Stimulated activated naive CD8-positive, alpha-beta T cell treated with anti-CD3 and anti-CD28 coated beads, Interleukin-15, Interleukin-2, amounts not matched to agents 100 U/mL and 50 U/mL, for 24 hours (primary cell): Measurements from ENCODE around the gene CCDC60.

Experiments
- ATAC-seq: fragments of 150-1000 bp; cut with Tn5 transposase; one replicate; pipeline ENCODE4 v1.10.0; 2021
- DNase-seq: peaks from one replicate; pipeline ENCODE4 v3.0.0; 2021

The CCDC60 gene

DNA sequence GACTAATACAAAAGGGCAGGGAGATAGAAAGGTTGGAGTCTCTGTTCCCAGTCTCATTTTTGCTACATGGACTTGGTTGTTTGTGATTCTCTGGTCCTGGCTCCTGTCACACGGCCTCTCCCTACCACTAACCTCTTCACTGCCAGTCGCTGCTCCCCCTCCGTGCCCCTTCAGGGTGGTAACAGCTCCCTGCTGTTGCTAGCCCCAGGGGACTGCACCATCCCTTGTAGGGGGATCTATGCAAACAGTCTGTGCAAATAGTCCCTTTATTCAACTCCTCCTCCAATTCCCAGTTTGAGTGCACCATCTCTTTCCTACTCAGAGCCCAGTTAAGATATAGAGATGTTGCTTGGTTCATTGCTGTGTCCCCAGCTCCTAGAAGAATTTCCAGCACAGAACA, 51.1 kb downstream of the CCDC60 start:
- no peak for DNase-seq
- ATAC-seq, result no peak

DNA sequence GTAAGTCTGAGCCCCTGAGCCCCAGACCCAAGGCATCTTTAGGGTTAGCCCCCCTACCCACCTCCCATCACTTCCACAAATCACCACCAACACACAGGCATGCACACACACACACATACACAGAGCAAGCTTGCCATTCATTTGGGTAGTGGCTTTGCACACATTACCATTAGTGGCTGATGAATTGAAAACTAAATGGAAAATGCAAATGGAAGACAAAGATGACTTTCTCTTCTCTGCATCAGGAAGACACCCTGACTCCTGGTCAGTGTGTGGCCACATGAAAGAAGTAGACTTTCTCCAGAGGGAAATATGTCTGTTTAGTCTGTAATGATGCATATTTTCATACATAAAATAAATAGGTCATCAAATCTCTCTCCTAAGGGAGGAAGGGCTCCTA, 55.2 kb downstream of the CCDC60 start:
- no peak for DNase-seq
- ATAC-seq, result no peak

DNA sequence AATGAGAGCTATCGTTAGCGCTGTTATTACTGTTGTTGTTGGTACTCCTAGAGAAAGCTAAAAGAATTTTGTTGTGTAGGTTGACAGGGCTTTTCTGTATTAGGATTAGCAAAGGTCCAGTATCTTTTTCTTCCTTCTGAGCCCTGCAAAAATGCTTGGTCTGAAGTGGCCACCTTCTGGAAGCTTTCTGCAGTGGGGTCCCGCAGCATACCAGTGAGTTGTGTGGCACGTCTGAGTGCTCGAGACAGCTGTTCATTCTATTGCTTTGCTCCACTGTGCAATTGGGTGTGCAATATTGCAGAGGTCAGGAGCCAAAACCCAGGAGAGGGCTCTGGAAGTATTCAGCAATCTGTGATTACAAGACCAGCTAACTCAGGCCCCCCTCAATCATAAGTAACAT, 57.1 kb downstream of the CCDC60 start:
- ATAC-seq (no peak), DNase-seq (no peak)

DNA sequence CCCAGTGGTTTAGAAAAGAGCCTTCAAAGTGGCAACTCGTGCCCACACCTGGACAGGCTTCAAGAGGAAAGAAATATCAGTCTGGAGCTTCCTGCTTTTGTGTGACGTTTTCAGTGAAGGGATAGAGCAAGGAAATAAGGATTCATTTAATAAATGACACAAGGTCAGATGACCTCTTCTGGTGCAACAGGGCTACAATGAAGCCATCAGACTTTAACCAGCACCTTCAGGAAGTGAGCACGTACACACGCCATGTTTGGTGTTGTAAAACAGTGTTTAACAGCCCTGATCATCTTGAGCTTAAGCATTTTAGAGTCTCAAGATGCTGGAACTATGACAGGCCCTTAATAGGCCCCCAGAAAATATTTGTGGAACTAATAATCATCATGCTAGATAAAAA, 59.1 kb downstream of the CCDC60 start:
- no peak for DNase-seq
- no peak for ATAC-seq

DNA sequence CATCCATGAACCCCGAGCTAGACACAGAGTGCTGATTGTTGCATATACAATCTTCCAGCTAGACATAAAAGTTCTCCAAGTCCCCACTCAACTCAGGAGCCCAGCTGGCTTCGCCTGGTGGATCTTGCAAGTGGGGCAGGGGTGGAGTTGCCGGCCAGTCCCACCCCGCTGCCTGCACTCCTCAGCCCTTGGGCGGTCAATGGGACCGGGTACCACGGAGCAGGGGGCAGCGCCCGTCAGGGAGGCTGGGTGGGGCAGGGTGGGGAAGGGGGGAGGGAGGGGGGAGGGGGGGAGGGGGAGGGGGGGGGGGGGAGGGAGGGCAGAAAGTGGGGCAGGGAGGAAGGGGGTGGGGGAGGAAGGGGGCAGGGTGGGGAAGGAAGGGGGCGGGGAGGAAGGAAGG, 63.0 kb downstream of the CCDC60 start:
- no peak for DNase-seq
- ATAC-seq, result no peak

DNA sequence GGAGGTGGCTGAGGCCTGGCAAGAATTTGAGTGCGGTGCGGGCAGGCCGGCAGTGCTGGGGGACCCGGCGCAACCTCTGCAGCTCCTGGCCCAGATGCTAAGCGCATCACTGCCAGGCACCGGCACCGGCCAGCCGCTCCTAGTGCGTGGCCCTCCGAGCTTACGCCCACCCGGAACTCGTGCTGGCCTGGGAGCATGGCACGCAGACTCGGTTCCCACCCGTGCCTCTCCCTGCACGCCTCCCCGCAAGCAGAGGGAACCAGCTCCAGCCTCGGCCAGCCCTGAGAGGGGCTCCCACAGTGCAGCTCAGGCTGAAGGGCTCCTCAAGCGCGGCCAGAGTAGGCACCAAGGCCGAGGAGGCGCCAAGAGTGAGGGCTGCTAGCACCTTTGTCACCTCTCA, 63.7 kb downstream of the CCDC60 start:
- no peak for ATAC-seq

DNA sequence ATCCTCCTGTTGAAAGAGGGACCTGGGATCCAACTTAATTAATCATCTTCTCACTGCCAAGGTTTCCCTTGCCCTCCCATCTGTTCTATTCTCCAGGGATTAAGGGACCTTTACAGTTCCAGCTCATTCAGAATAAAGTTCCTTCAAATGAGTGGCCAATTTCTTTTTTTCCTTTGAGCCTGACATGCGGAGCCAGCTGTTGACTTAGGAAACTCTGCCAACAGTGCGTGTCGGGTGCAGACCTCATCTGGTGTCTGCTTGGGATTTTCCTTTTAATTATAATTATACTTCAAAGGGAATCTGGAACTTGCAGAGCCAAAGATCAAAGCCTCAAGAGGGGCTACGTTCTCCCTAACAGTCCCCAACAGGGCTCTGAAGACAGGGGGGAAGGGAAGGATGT, 64.8 kb downstream of the CCDC60 start:
- ATAC-seq, result no peak
- no peak for DNase-seq

More for the DNA sequence above, 63.7 kb downstream of the CCDC60 start:
- no peak for DNase-seq

DNA sequence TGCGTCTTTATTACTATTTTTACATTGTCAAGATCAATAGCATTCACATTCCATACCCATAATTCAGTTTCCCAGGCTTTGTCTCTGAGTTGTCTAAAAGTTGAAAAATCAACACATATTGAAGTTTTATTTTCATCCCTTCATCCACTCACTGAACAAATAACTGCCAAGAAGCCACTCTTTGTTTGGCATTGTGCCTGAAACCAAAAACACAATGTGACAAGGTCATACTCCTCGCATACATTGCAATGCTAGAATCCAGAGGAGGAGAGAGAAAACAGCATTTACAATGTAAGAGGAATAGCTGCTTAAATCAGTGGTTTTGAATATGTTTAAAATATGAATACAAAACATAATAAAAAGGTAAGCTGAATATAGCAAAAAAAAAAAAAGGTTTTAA, 71.8 kb downstream of the CCDC60 start:
- no peak for ATAC-seq
- DNase-seq, result no peak

DNA sequence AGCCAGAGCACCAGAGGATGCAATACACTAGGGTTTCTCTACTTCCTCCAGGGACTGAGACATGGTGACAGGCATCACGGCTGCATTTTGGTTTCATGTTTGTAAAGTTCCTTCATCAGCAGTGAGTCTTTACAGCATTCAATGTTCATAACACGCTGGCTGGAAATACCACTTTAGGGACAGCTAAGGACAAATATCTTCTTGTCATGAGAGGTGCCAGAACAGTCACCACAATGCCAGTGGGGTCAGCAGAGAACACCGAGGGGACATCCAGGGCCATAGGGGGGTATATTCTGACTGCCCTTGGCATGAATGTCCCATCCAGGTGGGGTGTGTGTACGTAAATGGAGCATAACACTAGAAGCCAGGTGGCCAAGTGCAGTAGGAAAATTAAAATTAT, 72.3 kb downstream of the CCDC60 start:
- no peak for ATAC-seq
- DNase-seq, result no peak

DNA sequence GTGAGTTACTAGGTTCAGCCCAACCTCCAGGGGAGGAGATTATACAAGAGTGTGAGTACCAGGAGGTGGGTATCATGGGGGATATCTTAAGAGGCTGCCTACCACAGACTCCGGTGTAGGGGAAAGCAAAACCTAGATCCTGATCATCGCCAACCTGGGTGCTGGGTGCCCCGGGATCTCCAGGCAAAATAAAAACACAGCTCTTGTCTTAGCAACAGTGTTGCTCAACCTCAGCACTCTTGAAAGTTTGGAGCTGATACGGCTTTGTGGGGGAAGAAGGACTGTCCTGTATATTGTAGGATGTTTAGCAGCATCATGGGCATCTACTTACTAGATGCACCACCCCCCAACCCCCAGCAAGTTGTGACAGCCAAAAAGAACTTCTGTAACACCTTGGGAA, 74.5 kb downstream of the CCDC60 start:
- ATAC-seq, result no peak
- no peak for DNase-seq

DNA sequence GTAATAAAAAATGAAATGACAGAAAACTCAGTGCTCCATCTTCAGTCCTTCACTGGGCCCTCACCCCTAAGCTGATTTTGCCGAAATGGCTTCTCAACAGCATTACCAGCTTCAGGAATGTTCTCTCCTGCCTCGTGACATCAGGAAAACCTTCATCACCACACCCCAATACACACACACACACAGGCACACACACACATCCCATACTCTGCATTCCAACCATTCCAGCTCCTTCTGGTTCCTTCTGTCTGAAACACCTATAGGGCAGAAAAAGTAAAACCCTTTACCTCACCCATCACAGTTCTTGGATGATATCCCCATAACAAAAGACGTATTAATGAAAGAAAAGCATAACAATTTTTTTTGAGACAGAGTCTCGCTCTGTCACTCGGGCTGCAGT, 75.9 kb downstream of the CCDC60 start:
- ATAC-seq (no peak), DNase-seq (no peak)

DNA sequence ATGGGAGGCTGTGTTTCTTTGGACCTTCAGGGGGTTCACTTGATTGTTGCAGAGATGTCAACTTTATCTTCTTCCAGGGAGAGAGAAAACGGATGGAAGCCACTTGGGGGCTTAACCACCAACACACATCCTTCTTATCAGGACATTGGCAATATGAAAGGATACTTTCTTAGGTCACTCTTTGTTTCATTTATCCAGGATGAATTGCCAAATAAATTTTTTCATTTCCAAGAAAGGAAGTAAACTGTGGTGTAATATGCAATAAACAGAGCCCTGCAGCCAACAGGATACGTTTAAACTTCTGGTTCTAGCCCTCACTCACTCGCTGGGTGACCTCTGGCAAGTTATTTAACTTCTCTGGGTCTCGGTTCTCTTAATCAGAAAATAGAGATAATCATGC, 77.8 kb downstream of the CCDC60 start:
- ATAC-seq (no peak), DNase-seq (no peak)

DNA sequence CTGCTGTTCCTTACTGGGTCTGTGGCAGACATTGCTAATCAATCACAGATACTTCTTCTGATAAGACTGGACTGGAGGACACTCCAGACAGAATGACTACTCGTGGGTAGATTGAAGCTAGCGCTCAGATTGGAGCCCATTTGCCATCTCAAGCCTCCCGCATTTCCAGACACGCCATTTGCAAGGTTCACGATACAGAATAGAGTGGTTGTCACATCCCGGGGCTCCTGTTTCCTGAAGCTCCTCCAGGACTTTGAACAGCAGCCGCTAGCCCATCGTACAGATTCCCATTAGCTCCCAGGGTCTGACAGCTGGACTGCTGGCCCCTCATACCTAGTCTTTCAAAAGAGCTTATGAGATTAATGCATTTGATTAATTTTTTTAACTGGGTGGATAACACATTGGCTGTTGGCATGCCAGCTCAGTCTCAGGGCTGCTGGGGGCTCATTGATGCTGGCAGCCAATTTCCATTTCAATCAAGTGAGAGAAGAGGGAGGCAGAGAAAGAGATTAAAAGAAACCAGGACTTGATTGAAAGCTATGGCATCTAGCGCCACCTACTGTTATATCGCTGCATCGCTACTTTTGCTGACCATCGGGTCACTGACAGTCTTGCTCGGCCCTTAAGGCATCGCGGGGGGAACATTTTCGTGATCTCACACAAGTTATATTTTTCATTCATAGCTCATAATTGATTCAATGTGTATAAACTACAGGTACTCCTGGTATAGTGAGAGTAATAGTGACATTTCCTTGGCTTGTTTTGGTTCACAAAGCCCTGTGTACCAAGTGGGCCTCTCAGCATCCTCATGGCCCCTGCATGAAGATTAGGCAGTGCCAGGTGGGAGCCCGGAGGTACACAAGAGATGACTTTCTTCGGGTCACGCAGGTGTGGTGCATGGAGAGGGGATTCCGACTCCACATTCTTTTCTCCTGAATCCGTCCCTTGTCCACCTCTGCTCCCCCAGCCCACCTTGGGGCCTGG, 78.6 kb downstream of the CCDC60 start:
- DNase-seq (peak; percentile 37), ATAC-seq (no peak)

DNA sequence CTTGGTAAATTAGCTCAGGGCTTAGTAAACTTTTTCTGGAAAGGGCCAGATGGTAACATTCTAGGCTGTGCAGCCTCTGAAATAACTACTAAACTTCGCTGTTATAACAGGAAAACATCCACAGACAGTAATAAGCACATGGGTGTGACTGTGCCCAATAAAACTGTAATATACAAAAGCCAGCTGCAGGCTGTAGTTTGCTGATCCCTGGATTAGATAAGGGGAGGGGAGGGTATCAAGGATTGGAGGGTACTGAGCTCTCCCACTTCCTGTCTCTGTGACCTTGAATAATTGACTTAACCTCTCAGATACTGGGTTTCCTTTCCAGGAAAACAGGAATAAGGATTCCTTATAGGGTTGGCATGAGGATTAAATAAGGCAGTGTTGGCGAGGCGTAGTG, 81.2 kb downstream of the CCDC60 start:
- no peak for DNase-seq
- ATAC-seq, result no peak

DNA sequence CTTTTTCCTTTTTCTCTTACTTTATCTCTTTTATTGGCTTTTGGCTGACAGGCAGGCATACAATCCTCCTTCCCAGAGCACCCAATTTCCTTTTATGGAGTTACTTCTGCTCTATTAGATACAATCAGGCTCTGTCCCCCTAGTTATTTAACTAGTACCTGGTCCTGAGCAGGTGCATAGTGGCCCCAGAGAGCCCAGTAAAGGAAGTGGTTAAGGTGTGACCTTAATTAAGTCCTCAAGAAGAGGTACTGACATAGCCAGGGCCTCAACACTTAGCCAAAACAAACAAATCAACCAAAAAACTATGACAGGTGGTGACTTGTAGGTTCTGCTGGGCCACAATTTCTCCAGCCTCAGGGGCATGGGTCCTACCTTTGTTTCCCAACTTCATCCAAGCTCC, 82.9 kb downstream of the CCDC60 start:
- no peak for DNase-seq
- ATAC-seq, result no peak

DNA sequence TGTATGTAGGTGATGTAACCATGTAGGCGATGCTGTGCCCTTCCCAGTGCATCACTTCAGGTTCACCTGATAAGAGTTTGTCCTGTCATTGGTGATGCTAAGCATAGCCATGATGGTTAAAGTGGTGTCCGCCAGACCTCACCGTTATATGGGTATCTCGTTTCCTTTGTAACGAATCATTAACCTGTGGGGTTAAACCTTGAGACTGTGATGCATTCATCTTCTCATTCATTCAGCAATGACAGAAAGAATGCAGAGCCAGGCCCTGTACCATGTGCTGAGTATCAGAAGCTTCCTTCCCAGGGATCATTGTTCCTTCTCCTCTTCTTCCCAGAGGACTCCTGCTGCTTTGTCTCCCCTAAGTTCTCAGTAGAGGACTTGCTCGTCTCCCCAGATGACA, 84.9 kb downstream of the CCDC60 start:
- DNase-seq (no peak), ATAC-seq (no peak)

DNA sequence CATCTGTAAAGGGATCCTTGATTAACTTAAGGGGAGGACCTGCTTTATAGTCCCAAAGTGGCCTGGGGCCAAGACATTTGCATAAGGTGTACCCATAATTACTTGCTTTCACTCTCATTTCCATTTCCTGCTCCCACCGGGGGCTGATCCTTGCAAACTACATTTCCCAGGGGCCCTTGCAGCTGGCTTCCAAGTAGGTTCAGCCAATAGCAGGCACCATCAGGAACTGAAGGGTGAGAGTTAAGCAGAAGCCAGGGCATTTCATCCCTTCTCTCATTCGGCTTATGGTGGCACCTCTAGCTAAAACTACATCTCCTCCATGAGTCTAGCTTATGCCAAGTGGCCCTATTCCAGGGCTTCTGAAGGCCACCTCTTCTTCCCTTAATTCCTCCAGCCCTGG, 88.8 kb downstream of the CCDC60 start:
- DNase-seq (no peak), ATAC-seq (no peak)

DNA sequence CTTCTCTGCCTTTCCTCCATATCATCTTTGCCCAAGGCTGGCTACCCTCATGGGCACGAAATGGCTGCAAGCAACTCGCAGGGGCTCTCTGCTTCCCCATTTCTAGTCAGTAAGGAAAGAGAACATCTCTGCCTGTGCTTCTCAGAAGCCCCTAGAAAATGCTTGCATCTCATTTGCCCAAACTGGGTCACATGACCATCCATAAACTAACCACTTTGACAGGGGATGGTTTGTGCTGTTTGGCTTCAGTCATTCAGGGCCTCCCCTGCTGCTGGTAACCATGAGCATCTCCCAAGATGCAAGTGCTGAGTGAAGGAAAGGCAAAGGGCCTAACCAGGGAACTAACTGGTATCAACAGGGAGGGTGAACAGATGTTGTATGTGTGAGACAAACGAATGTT, 91.1 kb downstream of the CCDC60 start:
- DNase-seq (no peak), ATAC-seq (no peak)

DNA sequence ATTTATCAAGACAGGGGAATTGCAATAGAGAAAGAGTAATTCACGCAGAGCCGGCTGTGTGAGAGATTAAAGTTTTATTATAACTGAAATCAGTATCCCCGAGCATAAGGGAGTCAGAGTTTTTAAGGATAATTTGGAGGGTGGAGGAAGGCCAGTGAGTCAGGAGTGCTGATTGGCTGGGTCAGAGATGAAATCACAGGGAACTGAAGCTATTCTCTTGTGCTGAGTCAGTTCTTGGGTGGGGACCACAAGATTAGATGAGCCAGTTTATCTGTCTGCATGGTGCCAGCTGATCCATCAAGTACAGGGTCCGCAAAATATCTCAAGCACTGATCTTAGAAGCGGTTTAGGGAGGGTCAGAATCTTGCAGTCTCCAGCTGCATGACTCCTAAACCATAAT, 96.6 kb downstream of the CCDC60 start:
- no peak for ATAC-seq
- DNase-seq, result no peak

DNA sequence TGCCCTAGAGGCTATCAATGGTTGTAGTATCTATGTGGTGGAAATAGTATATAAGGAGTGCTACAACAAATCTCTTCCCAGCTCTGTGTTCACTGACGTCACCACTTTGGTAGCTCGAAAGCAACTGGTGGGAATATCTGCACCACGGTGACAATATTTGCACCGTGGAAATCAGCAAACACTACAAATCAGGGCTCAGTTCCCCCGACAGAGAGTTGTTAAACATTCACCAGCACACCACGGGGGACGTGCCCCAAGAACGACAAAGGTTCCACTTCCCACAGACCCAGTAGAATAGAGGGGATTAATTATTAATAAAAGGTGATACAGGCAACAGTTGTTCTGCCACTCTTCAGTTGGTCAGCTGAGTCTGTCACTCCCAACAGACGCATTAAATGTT, 98.4 kb downstream of the CCDC60 start:
- ATAC-seq, result no peak
- DNase-seq, result no peak

DNA sequence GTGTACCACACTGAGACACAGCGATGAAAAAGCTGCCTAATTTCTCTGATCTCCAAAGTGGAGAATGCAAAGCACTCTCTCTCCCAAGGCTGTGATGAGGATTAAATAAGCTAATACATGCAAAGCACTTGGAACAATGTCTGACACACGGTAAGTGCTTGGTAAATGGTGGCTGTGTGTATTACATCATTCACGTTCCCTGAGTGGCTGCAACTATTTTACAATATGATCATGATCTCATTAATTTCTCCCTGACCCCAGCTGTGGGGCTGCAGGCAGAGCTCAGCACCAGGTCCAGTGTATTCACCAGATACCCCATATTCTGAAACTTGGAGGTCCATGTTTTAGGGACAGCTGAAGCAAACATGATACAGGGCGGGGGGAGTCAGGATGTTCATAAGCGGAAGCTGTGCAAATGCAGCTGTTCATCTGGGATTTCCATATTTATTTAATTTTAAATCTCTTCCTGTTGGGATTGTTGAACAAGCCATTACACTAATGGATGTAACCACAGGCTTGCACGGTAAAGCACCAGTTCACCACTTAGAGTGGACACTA, 106.4 kb downstream of the CCDC60 start:
- ATAC-seq, result no peak

DNA sequence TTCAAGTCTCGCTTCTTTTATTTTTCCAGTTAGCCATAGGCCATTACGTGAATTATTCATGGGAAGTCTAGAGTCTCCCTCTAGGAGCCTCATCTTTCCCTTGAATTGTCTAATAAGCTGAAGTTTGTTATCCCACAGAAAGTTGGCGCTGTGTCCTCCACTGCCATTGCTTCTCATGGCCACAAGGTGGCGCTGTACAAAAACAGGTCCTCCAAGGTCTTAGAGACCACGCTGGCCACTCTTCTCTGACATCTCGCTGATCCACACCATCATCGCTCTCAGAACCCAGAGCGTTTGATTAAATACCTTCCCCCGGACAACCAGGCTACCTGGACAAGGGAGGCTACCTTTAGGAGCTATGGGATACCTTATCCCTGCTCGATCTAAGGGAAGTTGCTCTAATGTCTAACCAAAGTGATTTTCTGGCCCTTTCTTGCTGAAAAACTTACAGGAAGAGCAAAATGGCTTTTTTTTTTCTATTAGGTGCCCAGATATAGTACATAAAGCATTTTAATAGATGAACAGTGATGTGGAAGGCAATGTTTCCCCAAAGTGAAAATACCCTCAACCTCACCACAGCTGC, 110.0 kb downstream of the CCDC60 start:
- DNase-seq (peak; percentile 41), ATAC-seq (peak; percentile 46)

More for the DNA sequence above, 106.4 kb downstream of the CCDC60 start:
- DNase-seq, result no peak

DNA sequence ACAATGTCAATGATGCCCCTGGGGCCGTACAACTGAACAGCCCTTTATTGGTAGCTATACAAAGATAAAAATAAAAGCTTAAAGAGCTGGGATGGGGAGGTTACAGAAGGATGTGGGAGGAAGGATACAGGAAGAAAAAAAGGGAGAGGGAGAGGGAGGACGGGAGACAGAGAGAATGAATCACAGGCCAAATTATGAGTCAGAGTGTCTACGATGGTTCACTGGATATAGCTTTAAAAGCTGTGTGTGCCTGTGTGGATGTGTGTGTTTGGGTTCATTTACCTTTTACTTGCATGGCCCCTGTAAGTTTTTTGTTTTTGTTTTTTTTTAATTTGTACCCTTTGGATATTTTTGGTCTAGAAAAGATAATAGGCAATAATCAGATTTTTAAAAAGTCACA, 111.9 kb downstream of the CCDC60 start:
- DNase-seq, result no peak
- no peak for ATAC-seq

DNA sequence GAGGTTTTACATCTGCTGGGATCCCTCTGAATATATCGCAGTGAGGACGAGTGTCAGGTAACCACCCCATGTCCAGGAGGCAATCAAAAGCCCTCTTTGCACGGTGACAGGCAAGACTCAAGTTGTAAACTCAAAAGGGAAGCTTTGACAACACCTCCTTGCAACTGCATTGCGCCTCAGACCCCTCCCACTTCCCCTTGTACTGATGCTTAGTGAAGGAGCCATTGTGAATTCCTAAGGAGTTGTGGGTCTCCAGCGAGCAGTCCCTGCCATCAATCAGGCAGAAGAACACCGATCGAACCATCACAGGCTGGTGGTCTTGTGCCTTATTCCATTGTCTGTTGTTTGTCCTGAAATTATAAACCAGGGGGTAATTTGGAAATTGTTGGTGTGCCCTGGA, 112.6 kb downstream of the CCDC60 start:
- no peak for ATAC-seq

More for the DNA sequence above, 112.6 kb downstream of the CCDC60 start:
- no peak for DNase-seq
